ENCODE data around the gene RNU6-9.
"Not testable (repeated sequence)": the region's sequence is repeated elsewhere in the genome, so short reads cannot be mapped to it uniquely, and the experiment has no call there.

The RNU6-9 gene

GRCh38 chr19:892894-893689 is at the start of gene RNU6-9, which contains the start of gene MED16:
RNU6-9 (plus strand) TSS chr19:893484.
MED16 (minus strand) TSS chr19:893187; CDS start chr19:891131, 2,056 bp downstream.
- DNase-seq: peak; percentile 95

- no peak for DNase-seq
Measured at GRCh38 chr19:843836-844545, 49.3 kb upstream of the RNU6-9 start.

GRCh38 chr19:844546-844971 is 48.7 kb upstream of the RNU6-9 start:
- DNase-seq: peak; percentile 49

- peak; percentile 45 for DNase-seq
Measured at GRCh38 chr19:845707-846521, 47.4 kb upstream of the RNU6-9 start.

- no peak for DNase-seq
Measured at GRCh38 chr19:848386-848921, 44.8 kb upstream of the RNU6-9 start.

GRCh38 chr19:849195-849594 is 44.1 kb upstream of the RNU6-9 start:
- DNase-seq: not testable (repeated sequence)

- DNase-seq: peak; percentile 81
Measured at GRCh38 chr19:850221-850978, 42.9 kb upstream of the RNU6-9 start.

- no peak for DNase-seq
Measured at GRCh38 chr19:850979-851335, 42.3 kb upstream of the RNU6-9 start.

- no peak for DNase-seq
Measured at GRCh38 chr19:852136-853013, 40.9 kb upstream of the RNU6-9 start, which contains the start of gene ELANE. ELANE (plus strand) TSS chr19:852303; CDS start chr19:852329, 26 bp downstream.

GRCh38 chr19:853014-853585 is 40.2 kb upstream of the RNU6-9 start:
- no peak for DNase-seq

GRCh38 chr19:853614-854220 is 39.6 kb upstream of the RNU6-9 start:
- DNase-seq: not testable (repeated sequence)

- DNase-seq: no peak
Measured at GRCh38 chr19:854549-854948, 38.7 kb upstream of the RNU6-9 start.

- no peak for DNase-seq
Measured at GRCh38 chr19:855142-855541, 38.1 kb upstream of the RNU6-9 start.

- peak; percentile 58 for DNase-seq
Measured at GRCh38 chr19:855566-856120, 37.6 kb upstream of the RNU6-9 start.

GRCh38 chr19:858284-858683 is 35.0 kb upstream of the RNU6-9 start:
- no peak for DNase-seq

GRCh38 chr19:858868-859843 is 34.1 kb upstream of the RNU6-9 start, which contains the start of gene CFD:
CFD (plus strand) TSS chr19:859664; CDS start chr19:859690, 26 bp downstream.
- no peak for DNase-seq

GRCh38 chr19:861141-861755 is 32.0 kb upstream of the RNU6-9 start:
- no peak for DNase-seq
